Skeletal muscle cell (primary cell): Measurements from ENCODE around the gene GALK1.

Experiments
- DNase-seq: peaks from one replicate; pipeline ENCODE4 v3.0.0-alpha.2; 2010; ENCODE audit warnings: low read depth
- H3K4me3 ChIP-seq: 2 replicates; pipeline ENCODE4 v1.5.1; 2011; ENCODE audit warnings: low read depth, mild to moderate bottlenecking, control low read depth, low read length, moderate library complexity

Gene GALK1

GRCh38 chr17:75753514-75754377 lies 11.2 kb downstream of the GALK1 start:
- H3K4me3 ChIP-seq, result peak overlapping the region; percentile 48
- no peak for DNase-seq

GRCh38 chr17:75752802-75753513 lies 12.0 kb downstream of the GALK1 start:
- DNase-seq, result no peak
- peak overlapping the region; percentile 48 for H3K4me3 ChIP-seq

GRCh38 chr17:75752405-75752709 lies 12.6 kb downstream of the GALK1 start:
- no peak for DNase-seq
- no peak overlapping the region for H3K4me3 ChIP-seq

GRCh38 chr17:75751676-75752404 lies 13.2 kb downstream of the GALK1 start:
- no peak overlapping the region for H3K4me3 ChIP-seq
- DNase-seq, result no peak

- no peak for DNase-seq
These were observed 14.2 kb downstream of the GALK1 start for GRCh38 chr17:75750661-75751423.

GRCh38 chr17:75749545-75750389 lies 15.2 kb downstream of the GALK1 start:
- H3K4me3 ChIP-seq, result no peak overlapping the region
- DNase-seq, result no peak

More at GRCh38 chr17:75750661-75751423, 14.2 kb downstream of the GALK1 start:
- H3K4me3 ChIP-seq, result no peak overlapping the region

- H3K4me3 ChIP-seq, result no peak overlapping the region
- DNase-seq, result no peak
These were observed 16.3 kb downstream of the GALK1 start for GRCh38 chr17:75748706-75749105.

GRCh38 chr17:75743625-75744206 lies 21.3 kb downstream of the GALK1 start:
- no peak overlapping the region for H3K4me3 ChIP-seq
- DNase-seq, result no peak

- no peak for DNase-seq
- no peak overlapping the region for H3K4me3 ChIP-seq
These were observed 22.7 kb downstream of the GALK1 start for GRCh38 chr17:75742337-75742736.

GRCh38 chr17:75740631-75741077 lies 24.3 kb downstream of the GALK1 start:
- H3K4me3 ChIP-seq, result no peak overlapping the region
- no peak for DNase-seq

GRCh38 chr17:75740215-75740614 lies 24.8 kb downstream of the GALK1 start:
- no peak overlapping the region for H3K4me3 ChIP-seq

GRCh38 chr17:75739801-75740200 lies 25.2 kb downstream of the GALK1 start:
- no peak overlapping the region for H3K4me3 ChIP-seq
- no peak for DNase-seq

More at GRCh38 chr17:75740215-75740614, 24.8 kb downstream of the GALK1 start:
- DNase-seq, result no peak

GRCh38 chr17:75739174-75739573 lies 25.8 kb downstream of the GALK1 start:
- H3K4me3 ChIP-seq, result no peak overlapping the region
- no peak for DNase-seq

- H3K4me3 ChIP-seq, result no peak overlapping the region
- no peak for DNase-seq
These were observed 26.7 kb downstream of the GALK1 start for GRCh38 chr17:75738218-75738802.

- DNase-seq, result no peak
- no peak overlapping the region for H3K4me3 ChIP-seq
These were observed 27.6 kb downstream of the GALK1 start for GRCh38 chr17:75737133-75737962.

GRCh38 chr17:75736173-75736835 lies 28.7 kb downstream of the GALK1 start:
- no peak for DNase-seq
- H3K4me3 ChIP-seq, result no peak overlapping the region
